ENCODE results near the gene NAV3.
A peak's percentile ranks its signal among the peaks of the same experiment; 100 is the strongest.

Gene NAV3

GRCh38 chr12:78199926-78200325, 369.2 kb downstream of the NAV3 start:
- no peak overlapping the region for H2BK5ac ChIP-seq (ENCODE audit: low read length)
- no peak for DNase-seq (ENCODE audit: low spot score)
- H2BK15ac ChIP-seq (ENCODE audit: low read length), result no peak overlapping the region
- H3K4me3 ChIP-seq (ENCODE audit: low read length in 2 of 2), result no peak overlapping the region
- no peak overlapping the region for H2AK5ac ChIP-seq (ENCODE audit: low read depth, low read length)
- no peaks in the 10 kb centered on the region for H3K27me3 ChIP-seq (ENCODE audit: control insufficient read depth in 3 of 3, insufficient read depth in 3 of 3, low read depth in 1 of 3, low read length in 3 of 3)
- no peak overlapping the region for H4K91ac ChIP-seq (ENCODE audit: low read depth, low read length, poor library complexity)
- no peaks in the 10 kb centered on the region for H3K36me3 ChIP-seq (replicated peaks in 1 of 2; ENCODE audit: control insufficient read depth in 2 of 2, insufficient read depth in 2 of 2, low read length in 2 of 2)
- no peak overlapping the region for H3K23ac ChIP-seq (ENCODE audit: low read depth, low read length, poor library complexity)
- H3K4ac ChIP-seq (ENCODE audit: low read length), result no peak overlapping the region
- H4K8ac ChIP-seq (ENCODE audit: low read depth, low read length), result no peak overlapping the region
- no peaks in the 10 kb centered on the region for H3K79me1 ChIP-seq (ENCODE audit: low read depth, low read length)
- no peak overlapping the region for H3K18ac ChIP-seq (ENCODE audit: low read length)
- H3K9me3 ChIP-seq (replicated peaks in 1 of 2; ENCODE audit: control insufficient read depth in 2 of 2, insufficient read depth in 1 of 2, low read depth in 1 of 2, low read length in 2 of 2), result no peaks in the 10 kb centered on the region
- H3K27ac ChIP-seq (replicated peaks; ENCODE audit: low read length), result no peak overlapping the region
- no peak overlapping the region for H3K4me2 ChIP-seq (ENCODE audit: insufficient read depth, low read length, poor library complexity, severe bottlenecking)
- no peak overlapping the region for H3K14ac ChIP-seq (ENCODE audit: low read length)
- no peak overlapping the region for H2AFZ ChIP-seq (ENCODE audit: low read length)
- WGBS, 2 donors (ENCODE audit: extremely low coverage in 2 of 2, insufficient read length in 2 of 2, insufficient replicate concordance in 1 of 2), result no CpG with 5 or more reads among the region's 1 CpG
- no peaks in the 10 kb centered on the region for H3K4me1 ChIP-seq (ENCODE audit: control insufficient read depth in 2 of 2, insufficient read depth in 1 of 2, low read depth in 1 of 2, low read length in 2 of 2)
- H2BK120ac ChIP-seq (ENCODE audit: low read depth, low read length), result no peak overlapping the region
- H3K9ac ChIP-seq (ENCODE audit: low read depth, low read length, poor library complexity), result no peak overlapping the region
- H2BK12ac ChIP-seq (ENCODE audit: low read length), result no peak overlapping the region

- no peak overlapping the region for H3K27ac ChIP-seq (replicated peaks; ENCODE audit: low read length)
- H3K14ac ChIP-seq (ENCODE audit: low read length), result no peak overlapping the region
- H2AFZ ChIP-seq (ENCODE audit: low read length), result no peak overlapping the region
- WGBS, 2 donors (ENCODE audit: extremely low coverage in 2 of 2, insufficient read length in 2 of 2, insufficient replicate concordance in 1 of 2), result no CpG with 5 or more reads among the region's 4 CpGs
- H4K8ac ChIP-seq (ENCODE audit: low read depth, low read length), result no peak overlapping the region
- no peak overlapping the region for H2BK12ac ChIP-seq (ENCODE audit: low read length)
- no peak overlapping the region for H3K9ac ChIP-seq (ENCODE audit: low read depth, low read length, poor library complexity)
- H2BK5ac ChIP-seq (ENCODE audit: low read length), result no peak overlapping the region
- H3K36me3 ChIP-seq (replicated peaks in 1 of 2; ENCODE audit: control insufficient read depth in 2 of 2, insufficient read depth in 2 of 2, low read length in 2 of 2), result no peaks in the 10 kb centered on the region
- H3K18ac ChIP-seq (ENCODE audit: low read length), result no peak overlapping the region
- no peak overlapping the region for H3K4me2 ChIP-seq (ENCODE audit: insufficient read depth, low read length, poor library complexity, severe bottlenecking)
- no peak for DNase-seq (ENCODE audit: low spot score)
- no peaks in the 10 kb centered on the region for H3K27me3 ChIP-seq (ENCODE audit: control insufficient read depth in 3 of 3, insufficient read depth in 3 of 3, low read depth in 1 of 3, low read length in 3 of 3)
- no peak overlapping the region for H2BK120ac ChIP-seq (ENCODE audit: low read depth, low read length)
- no peak overlapping the region for H3K23ac ChIP-seq (ENCODE audit: low read depth, low read length, poor library complexity)
- H2BK15ac ChIP-seq (ENCODE audit: low read length), result no peak overlapping the region
- no peak overlapping the region for H4K91ac ChIP-seq (ENCODE audit: low read depth, low read length, poor library complexity)
- no peak overlapping the region for H2AK5ac ChIP-seq (ENCODE audit: low read depth, low read length)
- H3K9me3 ChIP-seq (replicated peaks in 1 of 2; ENCODE audit: control insufficient read depth in 2 of 2, insufficient read depth in 1 of 2, low read depth in 1 of 2, low read length in 2 of 2), result no peaks in the 10 kb centered on the region
- H3K4me1 ChIP-seq (ENCODE audit: control insufficient read depth in 2 of 2, insufficient read depth in 1 of 2, low read depth in 1 of 2, low read length in 2 of 2), result peaks cover 0 to 5% of the 10 kb centered on the region in 2 donors
- no peak overlapping the region for H3K4me3 ChIP-seq (ENCODE audit: low read length in 2 of 2)
- no peaks in the 10 kb centered on the region for H3K79me1 ChIP-seq (ENCODE audit: low read depth, low read length)
- H3K4ac ChIP-seq (ENCODE audit: low read length), result no peak overlapping the region
Measured at GRCh38 chr12:78204926-78205325, 374.2 kb downstream of the NAV3 start.

- WGBS, 2 donors (ENCODE audit: extremely low coverage in 2 of 2, insufficient read length in 2 of 2, insufficient replicate concordance in 1 of 2), result no CpG with 5 or more reads among the region's 6 CpGs
- no peaks in the 10 kb centered on the region for H3K9me3 ChIP-seq (replicated peaks in 1 of 2; ENCODE audit: control insufficient read depth in 2 of 2, insufficient read depth in 1 of 2, low read depth in 1 of 2, low read length in 2 of 2)
- no peak for DNase-seq (ENCODE audit: low spot score)
- H2BK120ac ChIP-seq (ENCODE audit: low read depth, low read length), result no peak overlapping the region
- no peaks in the 10 kb centered on the region for H3K27me3 ChIP-seq (ENCODE audit: control insufficient read depth in 3 of 3, insufficient read depth in 3 of 3, low read depth in 1 of 3, low read length in 3 of 3)
- H4K91ac ChIP-seq (ENCODE audit: low read depth, low read length, poor library complexity), result no peak overlapping the region
- no peak overlapping the region for H3K27ac ChIP-seq (replicated peaks; ENCODE audit: low read length)
- H2AK5ac ChIP-seq (ENCODE audit: low read depth, low read length), result no peak overlapping the region
- no peaks in the 10 kb centered on the region for H3K79me1 ChIP-seq (ENCODE audit: low read depth, low read length)
- no peak overlapping the region for H2BK15ac ChIP-seq (ENCODE audit: low read length)
- H3K36me3 ChIP-seq (replicated peaks in 1 of 2; ENCODE audit: control insufficient read depth in 2 of 2, insufficient read depth in 2 of 2, low read length in 2 of 2), result no peaks in the 10 kb centered on the region
- no peak overlapping the region for H3K9ac ChIP-seq (ENCODE audit: low read depth, low read length, poor library complexity)
- no peak overlapping the region for H2AFZ ChIP-seq (ENCODE audit: low read length)
- H4K8ac ChIP-seq (ENCODE audit: low read depth, low read length), result no peak overlapping the region
- H2BK12ac ChIP-seq (ENCODE audit: low read length), result no peak overlapping the region
- H3K14ac ChIP-seq (ENCODE audit: low read length), result no peak overlapping the region
- H3K4me2 ChIP-seq (ENCODE audit: insufficient read depth, low read length, poor library complexity, severe bottlenecking), result no peak overlapping the region
- peaks cover 5 to 7% of the 10 kb centered on the region in 2 donors for H3K4me1 ChIP-seq (ENCODE audit: control insufficient read depth in 2 of 2, insufficient read depth in 1 of 2, low read depth in 1 of 2, low read length in 2 of 2)
- no peak overlapping the region for H3K18ac ChIP-seq (ENCODE audit: low read length)
- no peak overlapping the region for H3K4me3 ChIP-seq (ENCODE audit: low read length in 2 of 2)
- no peak overlapping the region for H2BK5ac ChIP-seq (ENCODE audit: low read length)
- no peak overlapping the region for H3K4ac ChIP-seq (ENCODE audit: low read length)
- H3K23ac ChIP-seq (ENCODE audit: low read depth, low read length, poor library complexity), result no peak overlapping the region
Measured at GRCh38 chr12:78208092-78208491, 377.4 kb downstream of the NAV3 start.

GRCh38 chr12:78209846-78210505, 379.3 kb downstream of the NAV3 start:
- H3K4me2 ChIP-seq (ENCODE audit: insufficient read depth, low read length, poor library complexity, severe bottlenecking), result no peak overlapping the region
- no peak overlapping the region for H2BK15ac ChIP-seq (ENCODE audit: low read length)
- peak overlapping the region; percentile 69 for H2AFZ ChIP-seq (ENCODE audit: low read length)
- H3K18ac ChIP-seq (ENCODE audit: low read length), result no peak overlapping the region
- H3K27ac ChIP-seq (replicated peaks; ENCODE audit: low read length), result no peak overlapping the region
- H3K79me1 ChIP-seq (ENCODE audit: low read depth, low read length), result no peaks in the 10 kb centered on the region
- H3K4me1 ChIP-seq (ENCODE audit: control insufficient read depth in 2 of 2, insufficient read depth in 1 of 2, low read depth in 1 of 2, low read length in 2 of 2), result peaks cover 5 to 7% of the 10 kb centered on the region in 2 donors
- H2BK5ac ChIP-seq (ENCODE audit: low read length), result no peak overlapping the region
- no peaks in the 10 kb centered on the region for H3K9me3 ChIP-seq (replicated peaks in 1 of 2; ENCODE audit: control insufficient read depth in 2 of 2, insufficient read depth in 1 of 2, low read depth in 1 of 2, low read length in 2 of 2)
- H3K23ac ChIP-seq (ENCODE audit: low read depth, low read length, poor library complexity), result no peak overlapping the region
- no peak overlapping the region for H4K8ac ChIP-seq (ENCODE audit: low read depth, low read length)
- no peaks in the 10 kb centered on the region for H3K27me3 ChIP-seq (ENCODE audit: control insufficient read depth in 3 of 3, insufficient read depth in 3 of 3, low read depth in 1 of 3, low read length in 3 of 3)
- H2BK120ac ChIP-seq (ENCODE audit: low read depth, low read length), result no peak overlapping the region
- no peak for DNase-seq (ENCODE audit: low spot score)
- H3K4ac ChIP-seq (ENCODE audit: low read length), result no peak overlapping the region
- H2AK5ac ChIP-seq (ENCODE audit: low read depth, low read length), result no peak overlapping the region
- H3K14ac ChIP-seq (ENCODE audit: low read length), result no peak overlapping the region
- H3K4me3 ChIP-seq (ENCODE audit: low read length in 2 of 2), result peak overlapping the region in 1 of 2 donors; percentile 1
- H4K91ac ChIP-seq (ENCODE audit: low read depth, low read length, poor library complexity), result no peak overlapping the region
- no CpG with 5 or more reads among the region's 12 CpGs for WGBS, 2 donors (ENCODE audit: extremely low coverage in 2 of 2, insufficient read length in 2 of 2, insufficient replicate concordance in 1 of 2)
- H2BK12ac ChIP-seq (ENCODE audit: low read length), result no peak overlapping the region
- H3K36me3 ChIP-seq (replicated peaks in 1 of 2; ENCODE audit: control insufficient read depth in 2 of 2, insufficient read depth in 2 of 2, low read length in 2 of 2), result no peaks in the 10 kb centered on the region
- no peak overlapping the region for H3K9ac ChIP-seq (ENCODE audit: low read depth, low read length, poor library complexity)

Data from neuronal stem cell (in vitro differentiated cells).